Smooth muscle cell (in vitro differentiated cells): ENCODE data around the gene HSPA4. TPM values are rescaled to one million over a fixed set of nuclear protein-coding genes. Genes with fewer than 3 reads are reported as not detected.

Experiments
- DNase-seq: peaks from one replicate; lab custom pipeline; 2025; ENCODE audit not compliant: unreplicated experiment; lab: John Stamatoyannopoulos, UW
- H2AFZ ChIP-seq: fragments of 200-600 bp; sonication (generic); 2 replicates; pipeline ENCODE4 v1.6.0; 2016; ENCODE audit warnings: antibody characterized with exemption, low read depth, mild to moderate bottlenecking
- H3F3A ChIP-seq: fragments of 200-600 bp; sonication (generic); 2 replicates; pipeline ENCODE4 v1.6.0; 2017; ENCODE audit warnings: antibody characterized with exemption, low read depth
- H3K27ac ChIP-seq: fragments of 200-600 bp; sonication (generic); 2 replicates; pipeline ENCODE4 v1.5.1; 2016; ENCODE audit warnings: low read depth, mild to moderate bottlenecking
- H3K27me3 ChIP-seq: fragments of 200-600 bp; sonication (generic); 2 replicates; pipeline ENCODE4 v1.6.1; 2016; ENCODE audit warnings: low read depth, mild to moderate bottlenecking
- H3K36me3 ChIP-seq: fragments of 200-600 bp; sonication (generic); 2 replicates; pipeline ENCODE4 v1.5.1; 2016; ENCODE audit warnings: low read depth
- H3K4me1 ChIP-seq: fragments of 200-600 bp; sonication (generic); 2 replicates; pipeline ENCODE4 v1.5.1; 2016; ENCODE audit warnings: low read depth
- H3K4me2 ChIP-seq: fragments of 200-600 bp; sonication (generic); 2 replicates; pipeline ENCODE4 v1.6.0; 2016; ENCODE audit warnings: mild to moderate bottlenecking
- H3K4me3 ChIP-seq: fragments of 200-600 bp; sonication (generic); 2 replicates; pipeline ENCODE4 v1.5.1; 2016; ENCODE audit warnings: mild to moderate bottlenecking
- H3K79me2 ChIP-seq: fragments of 200-600 bp; sonication (generic); 2 replicates; pipeline ENCODE4 v1.6.0; 2016; ENCODE audit warnings: low read depth, mild to moderate bottlenecking
- H3K9ac ChIP-seq: fragments of 200-600 bp; sonication (generic); 2 replicates; pipeline ENCODE4 v1.6.0; 2016; ENCODE audit warnings: low read depth
- H3K9me3 ChIP-seq: fragments of 200-600 bp; sonication (generic); replicated peaks from 2 replicates; pipeline ENCODE4 v1.5.1; 2016; ENCODE audit warnings: low read depth
- H4K20me1 ChIP-seq: fragments of 200-600 bp; sonication (generic); 2 replicates; pipeline ENCODE4 v1.6.0; 2016; ENCODE audit warnings: low read depth
- WGBS: methylation state at CpG from one replicate; pipeline ENCODE4 v1.1.7; 2016; ENCODE audit warnings: low lambda C conversion rate; 5-methylcytosine and 5-hydroxymethylcytosine counted together
- polyA plus RNA-seq: library from polyadenylated mRNA; unstranded; fragments of >200 nt; fragmentation: Nextera tagmentation; extraction: Ambion mirVana; gene quantifications from 2 replicates; pipeline ENCODE4 v1.2.1, GENCODE V29; 2016
- small RNA-seq: library from RNA; depleted of rRNA; stranded (forward); fragments of <200 nt; gene quantifications from one replicate; pipeline ENCODE3, GENCODE V24; 2014
- total RNA-seq: library from RNA; depleted of rRNA; stranded (reverse); fragments of >200 nt; gene quantifications from 2 replicates; pipeline ENCODE4 v1.2.3, GENCODE V29; 2014
- TF ChIP-seq, protein P1 (sequence below): fragments of 200-600 bp; sonication (generic); IDR thresholded peaks from 2 replicates; pipeline ENCODE4 v1.5.1; 2017; ENCODE audit warnings: borderline replicate concordance, mild to moderate bottlenecking, antibody characterized with exemption; ENCODE audit not compliant: insufficient read depth, poor library complexity, severe bottlenecking

Gene HSPA4
- total and polyA plus RNA-seq, 2 experiments from 2014 or later, result 73.2 to 90.3 TPM

DNA sequence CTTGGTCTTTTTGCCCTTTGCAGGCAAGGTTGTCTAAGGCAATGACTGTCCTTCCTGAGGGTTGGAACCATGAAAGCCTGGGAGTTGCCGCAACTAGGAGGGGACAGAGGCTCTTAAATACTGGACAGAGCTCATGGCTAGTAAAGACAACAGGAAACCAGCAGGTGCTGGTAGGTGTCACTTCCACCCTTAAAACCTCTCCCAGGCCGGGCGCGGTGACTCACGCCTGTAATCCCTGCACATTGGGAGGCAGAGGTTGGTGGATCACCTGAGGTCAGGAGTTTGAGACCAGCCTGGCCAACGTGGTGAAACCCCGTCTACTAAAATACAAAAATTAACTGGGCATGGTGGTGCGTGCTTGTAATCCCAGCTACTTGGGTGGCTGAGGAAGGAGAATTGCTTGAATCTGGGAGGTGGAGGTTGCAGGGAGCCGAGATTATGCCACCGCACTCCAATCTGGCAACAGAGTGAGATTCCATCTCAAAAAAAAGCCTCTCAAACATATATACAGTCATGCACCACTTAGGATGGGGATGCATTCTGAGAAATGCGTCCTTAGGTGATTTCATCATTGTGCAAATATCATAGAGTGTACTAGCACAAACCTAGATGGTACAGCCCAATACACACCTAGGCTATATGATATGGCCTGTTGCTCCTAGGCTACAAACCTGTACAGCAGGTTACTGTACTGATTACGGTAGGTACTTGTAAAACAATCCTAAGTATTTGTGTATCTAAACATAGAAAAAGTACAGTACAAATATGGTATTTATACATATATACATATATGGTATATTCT, 102.7 kb downstream of the HSPA4 start:
- Histone ChIP-seq H3K9ac (no peak overlapping the region), H3K4me1 (peaks cover 9% of the 10 kb centered on the region)

DNA sequence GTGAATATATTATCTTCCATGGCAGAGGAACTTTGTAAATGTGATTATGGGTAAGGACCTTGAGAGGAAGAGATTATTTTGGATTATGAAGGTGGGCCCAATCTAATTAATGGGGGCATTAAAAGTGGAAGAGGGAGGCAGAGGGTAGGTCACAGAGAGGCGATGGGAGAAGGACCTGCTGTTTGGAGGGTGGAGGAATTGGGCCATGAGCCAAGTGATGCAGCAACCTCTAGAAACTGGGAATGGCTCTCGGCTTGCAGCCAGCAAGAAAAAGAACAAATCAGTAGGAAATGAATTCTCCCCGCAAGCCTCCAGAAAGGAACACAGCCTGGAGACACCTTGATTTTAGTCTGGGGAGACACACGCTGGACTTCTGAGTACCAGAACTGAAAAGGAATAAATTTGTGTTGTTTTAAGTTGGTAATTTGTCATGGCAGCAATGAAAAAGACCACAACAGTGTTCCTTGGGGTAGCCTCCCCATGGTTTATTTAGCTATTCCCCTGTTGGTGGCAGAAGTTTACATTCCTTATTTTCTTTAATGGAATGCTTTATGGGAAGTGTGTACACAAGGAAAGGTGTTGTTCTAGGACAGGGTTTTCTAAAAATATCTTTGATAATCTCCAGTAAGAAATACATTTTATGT, 103.6 kb downstream of the HSPA4 start:
- H3K36me3 ChIP-seq, result no peaks in the 10 kb centered on the region
- H3K79me2 ChIP-seq, result no peaks in the 10 kb centered on the region
- H3K27me3 ChIP-seq, result peaks cover 11% of the 10 kb centered on the region
- no peak overlapping the region for H2AFZ ChIP-seq
- DNase-seq, result no peak
- H3K4me3 ChIP-seq, result no peak overlapping the region
- TF ChIP-seq, protein P1, sequence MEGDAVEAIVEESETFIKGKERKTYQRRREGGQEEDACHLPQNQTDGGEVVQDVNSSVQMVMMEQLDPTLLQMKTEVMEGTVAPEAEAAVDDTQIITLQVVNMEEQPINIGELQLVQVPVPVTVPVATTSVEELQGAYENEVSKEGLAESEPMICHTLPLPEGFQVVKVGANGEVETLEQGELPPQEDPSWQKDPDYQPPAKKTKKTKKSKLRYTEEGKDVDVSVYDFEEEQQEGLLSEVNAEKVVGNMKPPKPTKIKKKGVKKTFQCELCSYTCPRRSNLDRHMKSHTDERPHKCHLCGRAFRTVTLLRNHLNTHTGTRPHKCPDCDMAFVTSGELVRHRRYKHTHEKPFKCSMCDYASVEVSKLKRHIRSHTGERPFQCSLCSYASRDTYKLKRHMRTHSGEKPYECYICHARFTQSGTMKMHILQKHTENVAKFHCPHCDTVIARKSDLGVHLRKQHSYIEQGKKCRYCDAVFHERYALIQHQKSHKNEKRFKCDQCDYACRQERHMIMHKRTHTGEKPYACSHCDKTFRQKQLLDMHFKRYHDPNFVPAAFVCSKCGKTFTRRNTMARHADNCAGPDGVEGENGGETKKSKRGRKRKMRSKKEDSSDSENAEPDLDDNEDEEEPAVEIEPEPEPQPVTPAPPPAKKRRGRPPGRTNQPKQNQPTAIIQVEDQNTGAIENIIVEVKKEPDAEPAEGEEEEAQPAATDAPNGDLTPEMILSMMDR, result no peak
- no peaks in the 10 kb centered on the region for H3F3A ChIP-seq
- no peak overlapping the region for H3K27ac ChIP-seq
- H3K9ac ChIP-seq, result no peak overlapping the region
- no peaks in the 10 kb centered on the region for H4K20me1 ChIP-seq
- no peak overlapping the region for H3K4me2 ChIP-seq
- no peaks in the 10 kb centered on the region for H3K4me1 ChIP-seq
- 91% methylated on average over 4 of the region's 4 CpGs for WGBS
- no peaks in the 10 kb centered on the region for H3K9me3 ChIP-seq

More for the DNA sequence above, 102.7 kb downstream of the HSPA4 start:
- Histone ChIP-seq H3K27me3 (peaks cover 9% of the 10 kb centered on the region), H3K4me3 (no peak overlapping the region), H3K79me2 (no peaks in the 10 kb centered on the region), H3K4me2 (no peak overlapping the region), H4K20me1 (no peaks in the 10 kb centered on the region), H3K27ac (no peak overlapping the region), H3K9me3 (no peaks in the 10 kb centered on the region), H2AFZ (no peak overlapping the region), H3F3A (no peaks in the 10 kb centered on the region), H3K36me3 (no peaks in the 10 kb centered on the region)
- 94% methylated on average over 12 of the region's 12 CpGs for WGBS
- TF ChIP-seq, protein P1, result no peak
- DNase-seq, result no peak

Small RNAs within 50 kb of the gene (small RNA-seq; reads per million reads assigned to genes)
- gene AC113410.1 (0.47 reads per million, percentile 16 among the genes with 10 or more reads in this experiment), gene AC113410.3 (0.13 reads per million)

Other genes starting within 250 kb of the HSPA4 start
- gene SOWAHA, start 238.7 kb upstream of the HSPA4 start, total RNA-seq, result 1.5 and 2.2 TPM in 2 replicates
- 0.43 and 0.71 TPM in 2 replicates for gene SOWAHA, start 238.7 kb upstream of the HSPA4 start, polyA plus RNA-seq
- 3.0 and 12.0 TPM in 2 replicates for gene SHROOM1, start 221.4 kb upstream of the HSPA4 start, total RNA-seq
- gene SHROOM1, start 221.4 kb upstream of the HSPA4 start, polyA plus RNA-seq, result 5.9 and 10.2 TPM in 2 replicates
- 1.9 and 2.3 TPM in 2 replicates for gene GDF9, start 185.5 kb upstream of the HSPA4 start, total RNA-seq
- gene GDF9, start 185.5 kb upstream of the HSPA4 start, polyA plus RNA-seq, result 0.46 and 0.66 TPM in 2 replicates
- 137 and 162 TPM in 2 replicates for gene UQCRQ, start 185.4 kb upstream of the HSPA4 start, total RNA-seq
- gene UQCRQ, start 185.4 kb upstream of the HSPA4 start, polyA plus RNA-seq, result 1,065 and 1,128 TPM in 2 replicates
- gene LEAP2, start 178.3 kb upstream of the HSPA4 start, total RNA-seq, result 0.27 and 0.45 TPM in 2 replicates
- gene LEAP2, start 178.3 kb upstream of the HSPA4 start, polyA plus RNA-seq, result 0.55 and 3.2 TPM in 2 replicates
- 137 TPM in 2 replicates for gene AFF4, start 88.4 kb upstream of the HSPA4 start, total RNA-seq
- gene AFF4, start 88.4 kb upstream of the HSPA4 start, polyA plus RNA-seq, result 27.8 and 43.4 TPM in 2 replicates
- gene ZCCHC10, start 25.5 kb upstream of the HSPA4 start, total RNA-seq, result 33.0 and 33.4 TPM in 2 replicates
- gene ZCCHC10, start 25.5 kb upstream of the HSPA4 start, polyA plus RNA-seq, result 28.4 and 41.0 TPM in 2 replicates